HG02678 (cell line): ENCODE results near the gene HPCA.
"Not testable (repeated sequence)": the region's sequence is repeated elsewhere in the genome, so short reads cannot be mapped to it uniquely, and the experiment has no call there.

Experiments
- ATAC-seq: cut with Tn5 transposase; IDR thresholded peaks from one replicate; pipeline ENCODE4 v1.9.1; 2021; ENCODE audit warnings: mild to moderate bottlenecking, moderate library complexity; ENCODE audit not compliant: unreplicated experiment

The HPCA gene

DNA sequence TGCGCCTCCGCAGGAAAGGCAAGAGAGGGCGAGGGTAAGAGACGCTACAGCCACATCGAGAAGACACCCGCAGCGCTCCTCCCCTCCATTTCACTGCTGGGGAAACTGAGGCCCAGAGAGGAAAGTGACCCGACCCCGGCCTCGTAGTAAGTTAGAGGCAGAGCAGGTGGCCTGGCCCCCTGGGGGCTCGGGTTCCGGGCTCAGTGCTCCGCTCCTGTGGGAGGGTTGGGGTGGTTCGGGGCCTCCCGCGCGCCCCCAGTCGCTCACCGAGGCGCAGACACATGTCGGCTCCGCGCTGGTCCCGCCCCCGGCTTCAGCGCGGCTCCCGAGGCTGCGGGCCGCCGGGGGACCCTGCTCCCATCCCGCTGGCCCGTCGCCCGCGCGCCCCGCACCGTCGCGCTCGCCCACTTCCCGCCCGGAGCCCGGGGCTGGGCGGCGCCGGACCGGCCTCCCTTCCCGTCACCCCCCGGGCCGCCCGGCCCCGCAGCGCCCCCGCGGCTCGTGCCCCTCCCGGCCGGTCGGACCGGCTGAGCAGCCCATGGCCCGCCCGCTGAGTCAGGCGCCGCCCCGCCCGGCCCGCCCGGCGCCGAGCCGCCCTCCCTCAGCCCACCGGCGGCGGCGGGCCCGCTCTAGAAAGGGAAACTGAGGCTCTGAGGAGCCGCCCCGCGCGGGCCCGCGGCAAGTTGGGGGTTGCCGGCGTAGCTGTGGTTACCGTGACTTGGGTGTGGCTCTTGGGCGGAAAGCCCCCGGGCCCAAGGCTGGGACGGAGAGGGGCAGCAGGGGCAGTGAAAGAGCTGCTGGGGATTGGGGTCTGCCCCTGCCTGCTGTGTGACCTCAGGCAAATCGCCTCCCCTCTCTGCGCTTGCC, 14.9 kb downstream of the HPCA start, which contains the start of gene TMEM54:
TMEM54 (minus strand) TSS at position 434 of the 867 bp plus-strand sequence; CDS start at position 283, 151 bp downstream.
- ATAC-seq = no peak

DNA sequence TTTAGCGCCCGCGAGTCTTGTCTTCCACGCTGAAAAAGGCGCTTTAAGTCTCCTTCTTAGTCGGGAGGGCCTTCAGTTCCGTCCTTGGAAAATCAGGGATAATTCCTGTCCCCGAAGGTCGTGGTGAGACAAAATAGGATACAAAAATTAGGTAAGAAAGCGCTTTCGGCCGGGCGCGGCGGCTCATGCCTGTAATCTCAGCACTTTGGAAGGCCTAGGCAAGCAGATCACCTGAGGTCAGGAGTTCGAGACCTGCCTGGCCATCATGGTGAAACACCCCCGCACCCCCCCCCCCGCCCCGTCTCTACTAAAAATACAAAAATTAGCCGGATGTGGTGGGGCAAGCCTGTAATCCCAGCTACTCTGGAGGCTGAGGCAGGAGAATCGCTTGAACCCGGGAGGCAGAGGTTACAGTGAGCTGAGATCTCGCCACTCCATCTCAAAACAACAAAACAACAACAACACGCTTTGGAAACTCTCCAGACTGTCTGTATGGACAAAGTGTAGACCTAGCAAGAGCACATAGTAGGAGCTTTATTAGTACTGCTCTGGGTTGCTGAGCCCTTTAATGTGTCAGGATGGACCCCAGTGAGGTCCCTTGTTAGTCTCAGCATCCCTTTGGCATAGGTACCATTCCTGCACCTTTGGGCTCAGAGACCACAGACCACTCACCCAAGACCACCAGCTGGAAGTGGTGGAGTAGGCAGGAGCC, 15.7 kb downstream of the HPCA start:
- ATAC-seq = no peak

- ATAC-seq = no peak
Observed at GRCh38 chr1:32902535-32902920, 16.2 kb downstream of the HPCA start.

- no peak for ATAC-seq
Observed at GRCh38 chr1:32903991-32904785, 17.9 kb downstream of the HPCA start.

GRCh38 chr1:32904797-32905196, 18.5 kb downstream of the HPCA start:
- no peak for ATAC-seq

GRCh38 chr1:32905588-32905987, 19.3 kb downstream of the HPCA start:
- not testable (repeated sequence) for ATAC-seq

DNA sequence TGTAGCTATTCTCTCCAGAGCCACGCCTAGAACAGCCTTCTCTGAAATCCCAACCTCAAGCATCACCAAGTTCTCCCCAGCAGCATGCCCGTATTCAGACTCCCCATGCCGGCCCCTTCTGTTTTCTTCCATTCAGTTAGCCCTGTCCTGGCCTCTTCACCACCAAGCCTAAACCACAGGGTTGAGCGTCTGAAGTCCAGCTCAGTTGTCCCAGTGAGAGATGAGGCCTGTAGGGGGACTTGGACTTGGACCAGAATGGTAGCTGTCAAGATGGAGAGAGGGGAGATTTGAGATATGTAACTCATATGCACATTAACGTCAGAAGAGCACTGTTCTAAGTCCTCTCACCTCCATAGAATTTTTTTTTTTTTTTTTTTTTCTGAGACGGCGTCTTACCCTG, 20.4 kb downstream of the HPCA start:
- ATAC-seq = no peak

DNA sequence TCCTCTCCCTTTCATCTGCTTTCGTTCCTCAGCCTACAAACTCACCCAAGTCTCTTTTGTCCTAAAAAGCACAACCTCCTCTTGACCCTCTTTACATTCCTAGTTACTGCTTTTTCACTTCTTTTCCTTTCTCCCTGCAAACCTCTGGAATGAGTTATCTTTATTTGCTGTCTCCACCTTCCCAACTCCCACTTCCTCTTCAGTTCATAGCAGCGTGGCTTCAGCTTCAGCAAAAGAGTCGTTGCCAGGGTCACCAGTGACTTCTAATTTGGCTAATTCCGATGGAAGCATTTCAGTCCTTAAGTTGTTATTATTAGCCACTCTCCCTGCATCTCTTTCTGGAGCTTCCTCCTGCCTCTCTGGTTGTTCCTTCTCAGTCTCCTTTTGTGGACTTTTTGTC, 21.1 kb downstream of the HPCA start:
- ATAC-seq = no peak

DNA sequence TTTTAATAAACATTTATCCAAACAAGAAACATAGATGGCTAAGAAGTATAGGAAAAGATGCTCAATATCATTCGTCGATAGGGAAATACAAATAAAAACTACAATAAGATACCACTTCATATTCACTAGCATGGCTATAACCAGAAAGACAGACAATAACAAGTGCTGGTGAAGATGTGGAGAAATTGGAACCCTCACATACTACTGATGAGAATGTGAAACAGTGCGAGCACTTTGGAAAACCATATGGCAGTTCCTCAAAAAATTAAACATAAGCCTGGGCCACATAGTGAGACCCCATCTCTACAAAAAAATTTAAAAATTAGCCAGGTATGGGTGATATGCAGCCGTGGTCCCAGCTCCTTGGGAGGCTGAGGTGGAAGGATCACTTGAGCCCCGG, 24.0 kb downstream of the HPCA start:
- no peak for ATAC-seq

- ATAC-seq = no peak
Observed at GRCh38 chr1:32915766-32916706, 29.7 kb downstream of the HPCA start.

DNA sequence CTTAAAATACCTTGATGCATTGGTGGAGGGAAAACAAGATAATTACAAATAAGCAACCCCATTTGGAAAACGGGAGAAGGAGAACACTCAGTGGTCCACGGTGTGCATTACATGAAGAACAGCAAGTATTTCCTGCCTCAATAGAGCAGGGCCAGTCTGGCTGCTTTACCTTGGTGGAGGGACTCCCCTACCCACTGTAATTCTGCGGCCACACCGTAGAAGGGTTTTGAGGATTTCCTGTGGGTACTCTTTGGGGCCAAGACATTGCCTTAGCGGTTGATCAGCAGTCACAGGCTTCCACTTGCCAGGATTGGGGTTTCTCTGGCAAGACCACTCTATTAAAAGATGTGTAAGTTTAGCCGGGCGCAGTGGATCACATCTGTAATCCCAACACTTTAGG, 31.2 kb downstream of the HPCA start:
- ATAC-seq = no peak

- ATAC-seq = no peak
Observed at GRCh38 chr1:32918179-32918578, 31.9 kb downstream of the HPCA start.

GRCh38 chr1:32919811-32920733, 33.8 kb downstream of the HPCA start:
- no peak for ATAC-seq

DNA sequence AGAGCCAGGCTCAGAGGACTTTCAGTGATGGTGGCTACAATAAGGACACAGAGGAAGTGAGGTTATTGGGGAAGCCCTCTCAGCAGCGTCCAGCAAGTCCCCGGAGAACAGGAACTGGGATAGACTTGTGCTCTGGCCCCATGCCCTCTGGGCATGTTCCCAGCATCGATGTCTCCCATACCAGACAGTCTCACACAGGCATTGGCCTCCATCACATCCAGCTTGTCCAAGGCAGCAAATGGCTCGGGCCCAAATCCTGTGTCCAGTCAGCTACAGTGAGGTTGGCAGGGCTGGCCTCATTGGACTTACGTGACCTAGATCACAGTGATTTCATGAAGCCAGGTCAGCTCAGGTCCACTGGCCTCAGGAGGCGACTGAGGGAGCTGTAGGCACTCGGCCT, 34.5 kb downstream of the HPCA start:
- ATAC-seq = no peak

DNA sequence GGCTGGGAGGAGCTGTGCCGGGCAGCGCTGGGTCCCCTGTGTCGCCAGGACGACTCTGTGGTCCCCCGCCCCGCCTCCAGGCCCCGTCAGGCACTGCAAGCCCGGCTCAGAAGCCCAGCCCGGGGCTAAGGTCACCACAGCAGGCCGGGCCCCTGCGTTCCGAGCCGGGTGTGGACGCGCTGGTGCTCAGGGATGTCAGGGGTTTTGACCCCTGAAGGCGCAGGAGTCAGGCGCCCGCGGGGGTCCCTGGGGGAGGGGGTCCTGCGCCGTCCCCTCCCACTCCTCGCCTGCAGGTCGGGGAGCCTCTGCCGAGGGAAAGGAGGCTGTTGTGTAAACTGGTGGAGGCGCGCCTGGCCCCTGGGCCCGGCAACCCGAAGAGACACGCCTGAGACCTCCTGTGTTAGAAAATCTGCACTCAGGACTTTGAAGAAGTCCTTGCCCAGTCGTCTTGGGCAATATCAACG, 38.6 kb downstream of the HPCA start:
- ATAC-seq = no peak

- ATAC-seq = no peak
Observed at GRCh38 chr1:32925403-32926162, 39.3 kb downstream of the HPCA start.

DNA sequence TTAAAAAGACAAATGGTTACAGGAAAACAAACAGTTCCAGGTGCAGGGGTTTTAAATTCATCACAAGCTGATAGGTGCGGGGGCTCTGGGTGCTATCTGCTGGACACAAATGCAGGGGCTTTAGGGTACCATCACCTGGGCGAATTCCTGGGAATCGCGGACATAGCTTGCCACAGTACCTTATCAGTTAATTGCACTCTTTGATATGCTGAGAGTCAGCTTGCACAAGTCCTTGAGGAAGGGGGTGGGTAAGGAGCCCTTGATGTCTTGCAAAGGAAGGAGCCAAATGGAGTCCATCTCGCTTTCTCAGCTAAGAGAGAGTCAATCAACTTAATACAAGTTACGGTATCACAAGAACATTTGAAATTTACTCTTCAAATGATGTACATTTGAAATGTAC, 40.3 kb downstream of the HPCA start:
- ATAC-seq = no peak

GRCh38 chr1:32927441-32927840, 41.1 kb downstream of the HPCA start:
- ATAC-seq = no peak
